K562 (cell line): ENCODE measurements around the gene PGS1. TPM values are rescaled to one million over a fixed set of nuclear protein-coding genes. Genes with fewer than 3 reads are reported as not detected.

Experiments used
- ATAC-seq: fragments of 200-7000 bp; cut with Tn5 transposase; 3 replicates; pipeline ENCODE4 v1.9.1; 2020; ENCODE audit warnings: moderate library complexity
- BruUV-seq: library from RNA; stranded (reverse); fragments of 400-500 nt; replicated peaks from 2 replicates; lab custom pipeline; 2021; lab: Mats Ljungman, UMichigan
- CTCF ChIA-PET: fragments of 300-600 bp; formaldehyde crosslinking; extraction: SDS; loops from one replicate; lab custom pipeline; 2021; ENCODE audit warnings: low intra/inter-chr PET ratio; lab: Yijun Ruan, JAX
- POLR2A ChIA-PET: fragments of 300-600, 350-650 bp; sonication (Branson Sonifier 250); formaldehyde crosslinking; extraction: SDS; loops from one replicate; lab custom pipeline; 2021; ENCODE audit warnings: antibody characterized with exemption, inconsistent platforms; lab: Yijun Ruan, JAX
- DNase-seq, 4 experiments: peaks; one replicate each; pipeline versions ENCODE4 v3.0.0 to v3.0.0-alpha.2; 2011 to 2018; ENCODE audit warnings: low spot score in 3 of 4, mixed read lengths in 3 of 4; ENCODE audit errors: extremely low read depth in 1 of 4
- FAIRE-seq: peaks from 2 replicates; lab custom pipeline; 2011; peaks lifted over from hg19 to GRCh38; lab: Jason Lieb, UNC
- H2AFZ ChIP-seq: 2 replicates; pipeline ENCODE4 v1.6.0; 2011; ENCODE audit warnings: low read depth, low read length, control low read depth, inconsistent platforms
- H3K27ac ChIP-seq: fragments of 200-600 bp; 3 replicates; pipeline ENCODE4 v1.8.0; 2011; ENCODE audit warnings: low read depth, mild to moderate bottlenecking, control low read depth, inconsistent platforms, low read length, moderate library complexity, mixed read lengths; ENCODE audit errors: extremely low read depth
- H3K27me3 ChIP-seq, 2 experiments: fragments of 300-600 bp in 1 of 2; 2 replicates in 1 of 2; 3 replicates in 1 of 2; pipeline versions ENCODE4 v1.6.0 to v1.8.0; 2011; ENCODE audit warnings: inconsistent platforms in 2 of 2, low read length in 2 of 2, mild to moderate bottlenecking in 1 of 2, mixed read lengths in 1 of 2, moderate library complexity in 1 of 2; ENCODE audit not compliant: control insufficient read depth in 2 of 2, insufficient read depth in 2 of 2
- H3K36me3 ChIP-seq: fragments of 300-600 bp; 3 replicates; pipeline ENCODE4 v1.8.0; 2011; ENCODE audit warnings: mild to moderate bottlenecking, low read length, inconsistent platforms; ENCODE audit not compliant: control insufficient read depth, insufficient read depth
- H3K4me1 ChIP-seq, 2 experiments: fragments of 200-600 bp in 1 of 2; replicated peaks in 1 of 2; 2 replicates in 1 of 2; 3 replicates in 1 of 2; pipeline versions ENCODE4 v1.5.1 to v1.8.0; 2011; ENCODE audit warnings: inconsistent platforms in 2 of 2, low read length in 2 of 2, mild to moderate bottlenecking in 1 of 2, mixed read lengths in 1 of 2, moderate library complexity in 1 of 2; ENCODE audit not compliant: control insufficient read depth in 2 of 2, insufficient read depth in 2 of 2
- H3K4me2 ChIP-seq: 2 replicates; pipeline ENCODE4 v1.6.1; 2011; ENCODE audit warnings: low read length, control low read depth, inconsistent platforms, mixed read lengths; ENCODE audit not compliant: insufficient read depth
- H3K4me3 ChIP-seq: fragments of 200-600 bp; sonication (generic), shearing (Covaris generic); 2 replicates; pipeline ENCODE4 v1.5.1; 2016; ENCODE audit warnings: control low read depth, inconsistent platforms
- H3K79me2 ChIP-seq: fragments of 200-600 bp; 3 replicates; pipeline ENCODE4 v1.8.0; 2011; ENCODE audit warnings: low read length, inconsistent platforms; ENCODE audit not compliant: control insufficient read depth, insufficient read depth
- H3K9ac ChIP-seq, 2 experiments: 2 replicates each; pipeline versions ENCODE4 v1.6.0 to v1.6.1; 2011; ENCODE audit warnings: low read depth in 2 of 2, low read length in 2 of 2, control low read depth in 1 of 2, inconsistent platforms in 1 of 2, mild to moderate bottlenecking in 1 of 2, mixed read lengths in 1 of 2; ENCODE audit not compliant: insufficient read depth in 1 of 2
- H3K9me1 ChIP-seq: one replicate; pipeline ENCODE4 v1.6.0; 2011; ENCODE audit warnings: inconsistent platforms, mild to moderate bottlenecking, low read length, moderate library complexity; ENCODE audit not compliant: control insufficient read depth, insufficient read depth
- H3K9me3 ChIP-seq: replicated peaks from 2 replicates; pipeline ENCODE4 v1.5.1; 2011; ENCODE audit warnings: low read depth, low read length, inconsistent platforms; ENCODE audit not compliant: control insufficient read depth, insufficient read depth
- H4K20me1 ChIP-seq: replicated peaks from 2 replicates; pipeline ENCODE4 v1.6.1; 2011; ENCODE audit warnings: low read length, inconsistent platforms, mixed read lengths; ENCODE audit not compliant: control insufficient read depth, insufficient read depth
- BRCA1 ChIP-seq, 2 experiments: fragments of 450-650 bp in 1 of 2; sonication (generic) in 1 of 2; formaldehyde crosslinking in 1 of 2; IDR thresholded peaks; 2 replicates each; pipeline versions ENCODE4 v1.5.0 to v1.6.1; 2017 to 2020; ENCODE audit warnings: mild to moderate bottlenecking in 1 of 2, missing genetic modification reagents in 1 of 2
- CBX1 ChIP-seq: sonication (generic); IDR thresholded peaks from 2 replicates; pipeline ENCODE4 v1.6.1; 2016; ENCODE audit warnings: antibody characterized with exemption, low read depth, mild to moderate bottlenecking
- CHD1 ChIP-seq: fragments of 200-600 bp; sonication (generic); IDR thresholded peaks from one replicate; pipeline ENCODE4 v1.6.1; 2012; ENCODE audit warnings: mild to moderate bottlenecking, moderate library complexity, low read length, inconsistent platforms
- CHD2 ChIP-seq: IDR thresholded peaks from 2 replicates; pipeline ENCODE4 v1.6.1; 2011; ENCODE audit warnings: low read depth, low read length
- EWSR1 ChIP-seq: fragments of 450-650 bp; IDR thresholded peaks from 2 replicates; pipeline ENCODE4 v1.6.1; 2018; ENCODE audit warnings: borderline replicate concordance, mild to moderate bottlenecking, low read depth, moderate library complexity; ENCODE audit not compliant: partially characterized antibody
- HDGF ChIP-seq: fragments of 450-650 bp; IDR thresholded peaks from 2 replicates; pipeline ENCODE4 v1.6.1; 2016
- MAZ ChIP-seq, 2 experiments: fragments of 450-650 bp in 1 of 2; sonication (generic) in 1 of 2; formaldehyde crosslinking; IDR thresholded peaks in 1 of 2; conservative IDR thresholded peaks in 1 of 2; 2 replicates each; pipeline versions ENCODE4 v1.4.0 to v1.5.0; 2020; ENCODE audit warnings: mild to moderate bottlenecking in 1 of 2, missing genetic modification reagents in 1 of 2
- TRIM24 ChIP-seq, 2 experiments: fragments of 450-650 bp; IDR thresholded peaks; 2 replicates each; pipeline ENCODE4 v1.6.1; 2016
- WGBS: fragments of 100-300 bp; shearing (Covaris generic); methylation state at CpG from one replicate; pipeline ENCODE4 v1.1.6; 2016; ENCODE audit warnings: low coverage, mixed read lengths; ENCODE audit not compliant: insufficient coverage; ENCODE audit errors: missing lambda C conversion rate; 5-methylcytosine and 5-hydroxymethylcytosine counted together
- in situ Hi-C: fragments of 300-500 bp; cut with MboI; formaldehyde crosslinking; loops from 4 replicates; pipeline ENCODE4 v1.15.0; 2018; ENCODE audit warnings: inconsistent platforms, mixed read lengths
- intact Hi-C: fragments of 100-400 bp; cut with micrococcal nuclease; formaldehyde crosslinking; loops from 2 replicates; pipeline ENCODE4 v1.14.2; 2022
- polyA plus RNA-seq, 8 experiments: library from polyadenylated mRNA; depleted of rRNA in 4 of 8; stranded (reverse) in 5 of 8; unstranded in 3 of 8; fragments of >200 nt; fragmentation: Nextera tagmentation in 2 of 8; fragmentation: Illumina TruSeq in 1 of 8; extraction: Ambion mirVana in 2 of 8; extraction: Trizol in 1 of 8; gene quantifications; 2 replicates each; pipeline versions ENCODE4 v1.2.1 to v1.2.3, GENCODE V29; 2011 to 2014; ENCODE audit warnings: inconsistent platforms in 1 of 8, missing spikeins in 1 of 8
- total RNA-seq, 7 experiments: library from RNA; depleted of rRNA in 6 of 7; stranded (reverse); fragments of >200 nt in 6 of 7; fragmentation: Illumina TruSeq in 2 of 7; extraction: Trizol in 2 of 7; gene quantifications; 2 replicates each; pipeline versions ENCODE4 v1.2.1 to v1.2.3, GENCODE V29; 2011 to 2021; ENCODE audit warnings: low replicate concordance in 1 of 7
- TF ChIP-seq, protein P1 (sequence below): IDR thresholded peaks from 2 replicates; pipeline ENCODE4 v1.6.1; 2016; ENCODE audit warnings: missing genetic modification characterization, missing compliant biosample characterization

Gene PGS1
- total and polyA plus RNA-seq, 9 of the 15 experiments (the other 6 are each of a cell fraction or from before 2014, with no cell fraction given) = 1.3 to 39.4 (median 22.3) TPM

DNA sequence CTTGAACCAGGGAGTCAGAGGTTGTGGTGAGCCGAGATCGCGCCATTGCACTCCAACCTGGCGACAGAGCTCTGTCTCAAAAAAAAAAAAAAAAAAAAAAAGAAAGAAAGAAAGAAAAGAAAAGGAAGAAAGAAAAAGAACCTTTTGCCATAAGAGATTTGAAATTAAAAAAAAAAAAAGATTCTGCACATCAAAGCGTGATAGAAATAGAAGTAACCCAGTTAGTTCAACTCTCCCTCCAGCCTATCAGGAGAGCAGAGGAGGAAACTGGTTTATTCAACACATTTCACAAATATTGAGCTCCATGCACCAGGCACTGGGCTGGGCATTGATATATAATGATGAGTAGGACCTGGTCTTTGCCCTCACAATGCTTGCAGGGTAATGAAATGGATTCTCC, 16.2 kb upstream of the PGS1 start:
- no peak overlapping the region for H2AFZ ChIP-seq
- H4K20me1 ChIP-seq = peaks cover 39% of the 10 kb centered on the region
- H3K9ac ChIP-seq = no peak overlapping the region
- peaks cover 26 to 55% of the 10 kb centered on the region in 2 experiments for H3K4me1 ChIP-seq
- DNase-seq (no peak), FAIRE-seq (no peak), ATAC-seq (no peak)
- no peak overlapping the region for H3K4me2 ChIP-seq
- ChIA-PET CTCF (interaction anchor here (2.1 kb wide), 1 partner anchor 73 kb away, joined by 12 read pairs; no protein-coding TSS in a partner anchor), POLR2A (interaction anchor here (2.4 kb wide), 1 partner anchor 11 kb away, joined by 8 read pairs; no protein-coding TSS in a partner anchor)
- H3K79me2 ChIP-seq = peaks cover 31% of the 10 kb centered on the region
- no peak overlapping the region for H3K4me3 ChIP-seq
- peaks cover 17% of the 10 kb centered on the region for H3K9me1 ChIP-seq
- 53% methylated on average over 1 of the region's 5 CpGs for WGBS
- H3K36me3 ChIP-seq = peaks cover 18% of the 10 kb centered on the region
- H3K27ac ChIP-seq = no peak overlapping the region
- intact Hi-C loops = loop anchor here (2.0 kb wide), 1 partner anchor 53 kb away; no protein-coding TSS in a partner anchor
- no peaks in the 10 kb centered on the region for H3K9me3 ChIP-seq
- BruUV-seq = no TSS peak
- H3K27me3 ChIP-seq = peaks cover 2 to 13% of the 10 kb centered on the region in 2 experiments; a peak in 2 of 5 replicates
- in situ Hi-C loops = no loop called here
- TF ChIP-seq CHD2 (no peak), EWSR1 (no peak), CBX1 (no peak), CHD1 (no peak), HDGF (no peak), BRCA1 (IDR thresholded peaks at IDR 0.05) (no peak), BRCA1 (CRISPR knock-in tag; IDR thresholded peaks at IDR 0.05) (no peak), MAZ (CRISPR knock-in tag; conservative IDR thresholded peaks at IDR 0.05 in 1 of 2, IDR thresholded peaks at IDR 0.05 in 1 of 2) (no peak), TRIM24 (IDR thresholded peaks at IDR 0.05) (no peak)
- TF ChIP-seq, protein P1, sequence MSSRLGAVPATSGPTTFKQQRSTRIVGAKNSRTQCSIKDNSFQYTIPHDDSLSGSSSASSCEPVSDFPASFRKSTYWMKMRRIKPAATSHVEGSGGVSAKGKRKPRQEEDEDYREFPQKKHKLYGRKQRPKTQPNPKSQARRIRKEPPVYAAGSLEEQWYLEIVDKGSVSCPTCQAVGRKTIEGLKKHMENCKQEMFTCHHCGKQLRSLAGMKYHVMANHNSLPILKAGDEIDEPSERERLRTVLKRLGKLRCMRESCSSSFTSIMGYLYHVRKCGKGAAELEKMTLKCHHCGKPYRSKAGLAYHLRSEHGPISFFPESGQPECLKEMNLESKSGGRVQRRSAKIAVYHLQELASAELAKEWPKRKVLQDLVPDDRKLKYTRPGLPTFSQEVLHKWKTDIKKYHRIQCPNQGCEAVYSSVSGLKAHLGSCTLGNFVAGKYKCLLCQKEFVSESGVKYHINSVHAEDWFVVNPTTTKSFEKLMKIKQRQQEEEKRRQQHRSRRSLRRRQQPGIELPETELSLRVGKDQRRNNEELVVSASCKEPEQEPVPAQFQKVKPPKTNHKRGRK (tag) = peak; percentile 70
